Amygdala (tissue), 56 donors: Measurements from ENCODE around the gene CDH1.

Source experiments
- DNase-seq, 56 donors: peaks; one replicate each; lab custom pipeline; 2025; lab: John Stamatoyannopoulos, UW

Gene CDH1

DNA sequence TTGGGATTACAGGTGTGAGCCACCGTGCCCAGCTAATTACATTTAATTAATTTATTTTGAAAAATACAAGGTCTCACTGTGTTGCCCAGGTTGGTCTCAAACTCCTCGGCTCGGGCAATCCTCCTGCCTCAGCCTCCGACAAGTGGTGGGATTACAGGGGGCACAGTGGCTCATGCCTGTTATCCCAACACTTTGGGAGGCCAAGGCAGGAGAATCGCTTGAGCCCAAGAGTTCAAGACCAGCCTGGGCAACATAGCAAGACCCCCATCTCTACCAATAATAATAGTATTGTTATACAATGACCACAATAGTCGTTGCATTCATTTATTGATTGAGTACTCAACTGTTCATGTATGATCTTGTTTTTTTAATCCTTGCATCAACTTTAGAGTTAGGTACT lies 22.0 kb downstream of the CDH1 start:
- DNase-seq = no peak

DNA sequence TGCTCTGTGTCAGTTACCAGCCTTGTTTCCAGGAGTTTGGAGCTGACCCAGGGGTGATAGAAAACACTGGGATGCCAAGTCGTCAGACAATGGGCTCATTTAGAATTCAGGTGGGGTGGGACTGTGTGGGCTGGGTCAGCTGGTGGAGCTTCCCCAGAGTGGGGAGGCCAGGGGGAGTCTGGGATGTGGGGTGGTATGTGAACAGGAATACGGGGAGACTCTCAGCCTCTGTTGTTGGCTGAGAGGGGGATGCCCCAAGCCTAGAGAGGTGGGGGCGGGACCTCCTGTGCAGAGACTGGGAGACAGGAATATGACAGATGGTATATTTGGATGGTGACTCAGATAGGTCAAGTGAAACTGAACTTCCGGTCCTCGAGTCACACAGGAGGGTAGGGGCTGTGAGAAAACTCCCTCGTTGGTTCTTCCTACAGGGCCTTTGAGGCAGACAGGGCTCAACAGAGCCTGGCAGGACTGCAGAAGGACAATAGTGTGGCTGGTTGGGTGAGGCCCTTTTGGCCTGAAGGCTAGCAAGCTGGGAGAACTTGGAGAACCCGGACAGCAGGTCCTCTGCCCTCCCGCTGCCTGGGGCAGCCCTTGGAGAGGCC lies 23.7 kb downstream of the CDH1 start:
- peak in 45 of 56 donors; percentile 13 to 87 (median 52) for DNase-seq

DNA sequence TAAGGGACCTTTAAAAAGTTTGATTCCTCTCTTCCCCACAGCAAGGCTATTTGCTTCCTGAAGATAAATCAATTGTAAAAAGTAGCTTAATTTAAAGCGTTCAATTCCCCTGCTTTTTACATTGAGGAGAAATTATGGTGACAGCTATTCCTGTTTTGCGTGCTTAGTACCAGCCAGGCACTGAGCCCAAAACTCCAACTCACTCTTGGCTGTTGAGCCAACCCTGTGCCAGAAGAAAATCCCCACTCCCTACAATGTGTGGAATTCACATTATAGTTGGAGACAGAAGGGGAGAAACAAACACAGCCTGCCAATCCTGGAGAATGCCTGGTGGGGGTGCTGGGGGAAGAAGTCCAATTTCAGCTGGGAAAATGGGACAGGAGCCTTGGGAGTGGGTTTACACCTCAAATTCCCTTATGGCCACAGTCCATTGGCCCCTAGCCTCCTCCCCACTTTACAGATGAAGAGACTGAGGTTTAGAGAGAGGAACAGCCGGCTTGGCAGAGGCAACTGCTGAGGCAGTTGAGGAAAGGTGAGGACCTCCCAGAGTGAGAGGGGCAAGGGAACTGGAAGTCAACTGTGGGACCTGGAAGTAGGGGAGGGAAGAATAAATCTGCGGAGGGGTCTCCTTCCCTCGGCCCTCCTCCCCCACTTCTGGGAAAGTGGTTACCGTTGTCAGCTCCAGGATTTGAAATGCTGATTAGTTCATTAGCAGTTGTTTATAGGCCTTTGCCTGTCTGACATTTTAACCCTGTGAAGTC lies 26.1 kb downstream of the CDH1 start:
- DNase-seq = peak in 19 of 56 donors; percentile 8 to 66 (median 21)

DNA sequence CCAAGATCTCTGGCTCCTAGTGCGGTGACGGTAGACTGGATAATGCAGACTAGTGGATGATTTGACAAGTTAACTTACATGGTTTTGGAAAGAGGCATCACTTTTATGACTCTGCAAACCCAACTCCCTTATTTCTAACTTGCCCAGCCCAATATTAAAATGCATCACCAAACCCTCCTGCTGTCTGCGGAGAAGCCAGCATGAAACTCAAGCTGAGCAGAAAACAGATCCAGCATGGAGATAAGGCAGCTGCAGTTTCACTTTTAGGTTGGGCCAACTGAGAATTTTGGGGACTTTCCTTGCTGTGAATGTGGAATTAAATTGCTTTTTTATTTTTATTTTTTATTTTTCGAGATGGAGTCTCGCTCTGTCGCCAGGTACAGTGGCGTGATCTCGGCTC lies 27.8 kb downstream of the CDH1 start:
- DNase-seq = peak in 1 of 56 donors; percentile 10

DNA sequence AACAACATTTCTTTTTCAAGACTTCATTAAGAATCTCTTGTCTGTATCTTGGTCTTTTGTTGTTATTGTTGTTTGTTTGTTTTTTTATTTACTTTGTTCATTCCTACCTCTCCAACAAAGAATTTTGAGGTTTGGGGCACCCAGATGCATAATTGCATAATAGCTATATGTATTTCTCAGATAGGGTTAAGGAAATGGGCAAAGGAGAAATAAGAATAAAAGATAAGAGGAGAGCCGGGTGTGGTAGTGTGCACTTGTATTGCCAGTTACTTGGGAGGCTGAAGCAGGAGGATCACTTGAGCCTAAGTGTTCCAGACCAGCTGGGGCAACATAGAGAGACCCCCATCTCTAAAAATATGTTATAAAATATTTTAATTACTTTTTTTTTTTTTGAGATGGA lies 30.5 kb downstream of the CDH1 start:
- DNase-seq = no peak

DNA sequence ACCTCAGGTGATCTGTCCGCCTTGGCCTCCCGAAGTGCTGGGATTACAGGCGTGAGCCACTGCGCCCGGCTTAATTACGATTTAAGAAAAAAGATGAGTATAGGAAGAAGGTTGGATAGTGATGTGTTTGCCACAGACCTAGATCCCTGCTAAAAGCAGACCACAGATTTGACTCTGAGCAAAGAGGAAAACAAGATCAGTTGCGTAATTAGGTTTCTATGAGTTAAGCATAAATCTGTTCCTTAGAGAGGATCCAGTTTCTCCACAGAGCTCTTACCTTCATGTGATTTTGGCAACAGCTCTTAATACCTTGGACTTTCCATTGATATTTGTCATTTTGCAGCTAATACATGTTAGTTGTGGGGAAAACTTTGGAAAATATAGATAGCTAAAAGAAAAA lies 31.1 kb downstream of the CDH1 start:
- no peak for DNase-seq

DNA sequence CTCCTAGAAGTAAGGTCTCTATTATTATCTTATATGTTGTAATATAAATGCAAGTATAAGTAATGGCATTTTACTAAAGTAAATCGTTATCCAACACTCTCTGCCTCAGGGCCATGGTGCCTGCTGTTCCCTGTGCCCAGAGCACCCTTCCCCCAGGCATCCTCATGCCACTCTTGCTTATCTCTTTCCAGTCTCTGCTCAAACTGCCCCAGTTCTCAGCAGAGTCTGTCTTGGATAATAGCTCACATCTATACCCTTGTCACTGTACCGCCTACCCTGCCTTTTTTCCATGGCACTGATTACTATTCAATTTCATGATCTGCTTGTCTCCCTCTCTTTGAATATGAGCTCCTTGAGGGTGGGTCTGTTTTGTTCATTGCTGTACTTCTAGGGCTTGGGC lies 31.7 kb downstream of the CDH1 start:
- DNase-seq = no peak

DNA sequence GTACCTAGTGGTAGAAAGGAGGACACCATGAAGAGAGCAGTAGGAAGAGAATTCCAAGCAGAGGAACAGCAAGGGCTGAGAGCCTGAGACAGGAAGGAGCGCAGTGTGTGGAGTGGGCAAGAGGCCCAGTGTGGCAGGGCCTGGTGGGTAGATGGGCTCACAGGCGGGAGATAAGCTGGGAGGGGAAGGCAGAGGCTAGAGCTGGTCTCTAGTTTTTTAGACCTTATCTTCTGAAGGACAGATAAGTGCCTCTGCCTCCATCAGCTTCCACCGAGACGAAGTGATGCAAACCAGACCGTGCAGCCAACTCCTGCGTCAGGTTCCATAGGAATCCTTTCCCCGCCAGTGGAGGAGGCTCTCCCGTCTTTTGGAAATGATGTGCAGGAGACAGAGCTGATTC lies 33.6 kb downstream of the CDH1 start:
- no peak for DNase-seq

DNA sequence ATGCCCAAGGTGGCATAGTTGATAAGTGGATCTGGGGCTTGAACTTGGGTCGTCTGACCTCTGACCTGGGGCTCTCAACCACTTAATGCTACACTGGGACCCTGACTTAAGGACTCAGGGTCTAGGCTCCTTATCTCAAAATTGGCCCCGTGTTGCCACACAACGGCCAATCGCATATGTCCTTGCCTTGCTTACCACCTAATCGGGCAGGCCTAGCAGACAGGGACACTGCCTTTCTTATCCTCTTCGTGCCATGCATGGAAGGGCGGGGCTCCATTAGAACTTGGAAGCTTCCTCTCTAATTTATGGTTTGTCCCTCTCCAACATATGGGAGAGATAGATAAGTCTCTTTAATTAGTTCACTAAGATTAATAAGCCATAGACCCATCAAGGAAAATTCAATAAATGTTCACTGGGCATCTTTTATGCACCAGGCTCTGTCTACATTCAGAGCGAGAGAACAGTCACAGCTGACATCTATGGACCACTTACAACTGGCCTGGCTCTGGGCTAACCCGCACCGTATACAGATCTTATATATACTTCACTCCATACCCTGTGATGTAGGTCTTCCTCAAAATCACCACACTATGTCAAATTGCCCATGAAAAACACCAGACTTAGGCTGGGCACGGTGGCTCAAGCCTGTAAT lies 35.1 kb downstream of the CDH1 start:
- DNase-seq = no peak

DNA sequence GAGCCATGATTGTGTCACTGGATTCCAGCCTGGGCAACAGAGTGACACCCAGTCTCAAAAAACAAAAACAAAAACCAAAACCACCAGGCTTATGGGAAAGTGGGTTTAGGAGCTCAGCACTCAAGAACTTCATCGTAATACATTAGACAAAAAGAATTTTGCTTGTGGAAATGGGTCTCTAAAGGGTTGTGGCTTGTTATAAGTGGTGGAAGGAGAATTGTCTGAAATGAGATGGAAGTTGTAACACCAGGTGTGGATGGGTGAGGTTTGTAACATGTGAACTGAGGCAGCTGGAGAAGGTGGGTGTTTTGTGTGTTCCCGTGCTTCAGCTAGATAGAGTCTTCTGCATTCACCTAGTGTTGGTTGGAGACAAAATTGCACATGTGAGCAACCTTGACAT lies 35.8 kb downstream of the CDH1 start:
- DNase-seq = no peak

DNA sequence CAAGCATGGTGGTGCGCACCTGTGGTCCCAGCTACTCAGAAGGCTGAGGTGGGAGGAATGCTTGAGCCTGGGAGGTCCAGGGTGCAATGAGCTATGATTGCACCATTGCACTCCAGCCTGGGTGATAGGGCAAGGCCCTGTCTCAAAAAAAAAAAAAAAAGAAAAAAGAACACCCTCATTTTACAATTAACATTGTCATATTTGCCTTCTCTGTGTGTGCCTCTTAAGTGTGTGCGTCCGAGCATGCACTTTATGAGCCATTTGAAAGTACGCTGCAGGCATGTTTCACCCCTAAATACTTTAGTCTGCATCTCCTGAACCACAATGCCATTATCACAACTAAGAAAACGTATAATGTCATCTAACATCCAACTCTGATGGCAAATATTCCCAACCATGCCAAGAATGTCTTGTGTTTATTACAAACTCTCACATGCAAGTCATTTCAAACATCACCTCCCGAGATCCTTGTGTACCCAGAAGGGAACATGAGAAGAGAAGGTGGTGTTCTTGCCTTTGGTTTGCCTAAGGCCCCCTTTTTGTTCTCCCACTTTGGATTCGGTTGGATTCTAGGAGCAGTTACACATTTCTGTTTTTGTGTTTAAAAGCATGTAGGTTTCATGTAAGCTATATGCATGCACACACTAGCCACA lies 38.0 kb downstream of the CDH1 start:
- DNase-seq = no peak

DNA sequence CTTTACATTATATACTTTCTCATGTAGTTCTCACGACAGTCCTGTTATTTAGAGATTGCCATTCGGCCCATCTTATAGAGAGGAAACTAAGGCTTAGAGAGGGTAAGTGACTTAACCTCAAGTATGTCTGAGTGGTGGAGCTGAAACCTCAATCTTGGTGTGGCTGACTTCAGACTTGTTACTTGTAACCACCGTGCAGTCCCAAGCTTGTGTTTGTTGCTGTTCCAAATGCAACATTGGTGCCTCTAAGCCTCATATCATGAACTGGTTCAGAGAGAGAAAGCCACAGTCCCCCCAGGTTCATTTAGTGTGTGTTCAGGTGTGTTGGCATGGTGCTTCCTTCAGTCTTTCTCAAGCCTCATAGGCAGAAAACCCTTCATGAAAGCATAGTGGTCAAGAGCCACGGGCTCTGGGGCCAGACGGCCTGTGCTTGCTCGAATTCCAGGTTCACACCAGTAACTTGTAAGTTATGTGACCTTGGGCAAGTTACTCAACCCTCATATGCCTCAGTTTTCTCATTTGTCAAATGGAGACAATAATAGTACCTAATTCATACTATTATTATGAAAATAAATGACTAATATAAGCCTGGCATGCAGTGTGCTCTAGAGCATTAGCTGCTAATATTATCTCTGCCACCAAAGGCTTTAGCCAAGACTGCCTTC lies 39.9 kb downstream of the CDH1 start:
- no peak for DNase-seq

DNA sequence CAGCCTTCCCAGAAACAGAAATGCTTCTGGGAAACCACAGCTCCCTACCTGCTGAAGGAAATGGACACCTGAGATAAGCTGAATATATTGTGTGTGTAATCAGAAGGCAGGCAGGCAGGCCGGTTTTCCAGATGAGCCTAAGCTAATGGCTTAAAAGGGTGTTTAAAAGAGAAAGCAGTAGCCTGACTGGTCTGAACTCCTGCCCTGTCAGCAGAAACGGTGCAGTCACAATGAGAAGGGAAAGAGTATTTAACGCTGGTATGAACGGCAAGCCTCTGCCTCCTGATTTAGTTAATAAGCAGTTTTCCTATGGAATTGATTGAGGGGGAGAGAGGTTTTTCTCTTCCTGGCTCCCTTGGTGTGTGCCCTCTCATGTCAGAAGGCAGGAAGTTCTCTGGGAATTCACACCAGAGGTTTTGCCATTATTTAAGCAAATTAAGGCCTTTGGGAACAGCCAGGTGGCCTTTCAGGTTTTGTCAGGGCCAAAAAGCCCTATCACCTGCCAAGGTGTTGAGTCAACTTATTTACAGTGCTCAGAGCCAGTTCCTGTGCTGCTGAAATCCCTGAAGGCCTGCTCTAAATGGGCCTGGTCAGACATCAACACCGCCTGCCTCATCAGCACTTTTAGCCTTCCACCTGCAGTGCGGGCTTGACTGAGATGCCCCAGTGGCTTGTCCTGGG lies 41.6 kb downstream of the CDH1 start:
- peak in 3 of 56 donors; percentile 8 to 15 (median 11) for DNase-seq

DNA sequence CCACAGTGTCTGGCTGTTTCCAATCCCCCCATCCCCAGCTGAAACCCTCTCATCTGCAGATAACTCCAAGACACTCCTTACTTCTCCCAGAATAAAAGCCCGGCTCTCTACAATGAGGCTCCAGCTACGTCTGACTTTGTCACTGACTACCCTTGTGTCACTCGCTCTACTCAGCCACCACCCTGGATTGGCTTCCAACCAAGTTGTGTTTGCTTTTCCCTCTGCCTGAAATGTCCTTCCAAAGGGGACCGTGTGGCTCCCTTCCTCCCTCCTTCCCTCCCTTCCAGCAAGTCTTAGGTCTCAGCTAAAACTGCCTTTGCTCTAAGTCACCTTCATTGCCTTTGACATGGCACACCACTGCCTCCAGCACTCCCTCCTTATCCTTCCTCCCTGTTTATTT lies 42.8 kb downstream of the CDH1 start:
- DNase-seq = peak in 1 of 56 donors; percentile 12

DNA sequence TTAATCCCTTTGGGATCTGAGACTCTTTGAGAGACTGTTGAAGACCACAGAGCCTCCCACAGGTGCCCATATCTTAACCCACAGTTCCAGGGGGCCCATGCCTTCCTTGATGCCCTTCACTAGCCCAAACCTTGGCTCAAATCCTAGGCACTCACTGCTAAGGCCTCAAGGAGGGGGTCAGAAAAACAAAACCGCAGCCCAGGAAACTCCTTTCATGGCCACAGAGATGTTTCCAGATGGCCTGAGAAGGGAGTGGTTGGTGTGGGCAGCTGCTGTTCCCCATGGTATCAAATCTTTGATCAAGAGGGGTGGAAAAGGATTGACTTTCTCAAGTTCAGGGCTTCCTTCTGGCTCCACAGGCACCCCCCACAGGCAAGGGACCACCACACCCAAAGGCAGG lies 44.7 kb downstream of the CDH1 start:
- no peak for DNase-seq

DNA sequence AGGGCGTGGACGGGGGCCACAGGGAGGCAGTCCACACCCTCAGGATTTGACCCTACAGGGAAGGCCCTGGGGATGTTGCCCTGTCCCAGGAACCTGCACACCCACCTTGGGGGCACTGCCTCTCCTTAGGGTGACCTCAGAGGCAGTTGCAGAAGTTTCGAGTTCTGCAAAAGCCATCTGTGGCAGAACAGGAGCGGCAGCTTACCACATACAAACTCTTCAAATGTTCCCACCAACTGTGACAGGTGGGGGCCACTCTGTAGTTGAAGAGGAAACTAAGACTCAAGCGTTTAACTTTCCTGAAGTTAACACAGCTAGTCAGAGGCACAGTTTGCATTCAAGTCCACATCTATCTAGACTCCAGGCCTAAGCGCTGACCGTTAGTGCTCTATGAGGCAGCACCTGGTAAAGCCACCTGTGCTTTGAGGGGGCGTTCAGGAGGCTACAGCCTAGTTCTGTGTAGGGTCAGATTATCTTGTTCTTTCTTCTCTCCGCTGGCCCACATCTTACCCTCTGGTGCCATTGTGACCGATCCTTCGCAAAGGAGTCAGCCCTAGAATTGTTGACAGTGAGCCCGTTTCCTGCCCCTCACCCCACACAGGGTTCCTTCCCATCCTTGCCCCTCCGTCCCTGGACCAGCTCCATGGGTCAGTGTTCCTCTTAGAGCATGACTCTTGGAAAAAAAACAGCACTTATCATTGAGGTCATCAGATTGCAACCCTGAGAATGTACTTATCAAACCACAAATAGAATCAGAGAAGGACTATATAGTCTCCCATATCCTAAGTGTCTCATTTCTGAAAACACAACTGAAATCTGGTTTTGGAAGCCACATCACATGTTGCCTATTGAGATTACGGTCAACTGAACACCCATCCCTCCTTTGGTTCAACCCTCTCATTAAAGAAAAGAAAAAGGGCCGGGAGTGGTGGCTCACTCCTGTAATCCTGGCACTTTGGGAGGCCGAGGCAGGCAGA lies 45.4 kb downstream of the CDH1 start:
- no peak for DNase-seq

DNA sequence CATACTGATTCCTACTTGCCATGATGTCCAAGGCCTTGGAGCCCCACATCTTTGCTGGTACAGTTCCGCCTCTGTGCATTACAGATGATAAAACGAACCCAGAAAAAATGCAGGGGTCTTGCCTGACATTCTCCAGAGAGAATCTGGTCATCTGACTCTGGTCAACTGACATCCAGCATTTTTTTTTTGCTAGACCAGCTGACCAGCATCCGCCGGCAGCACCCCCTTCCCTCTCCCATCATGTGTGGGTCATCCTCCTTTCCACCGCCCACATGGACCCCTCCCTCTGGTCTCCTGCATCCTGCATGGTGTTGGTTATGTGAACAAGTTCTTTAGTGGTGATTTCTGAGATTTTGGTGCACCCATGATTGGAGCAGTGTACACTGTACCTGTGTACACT lies 47.1 kb downstream of the CDH1 start:
- peak in 23 of 56 donors; percentile 4 to 65 (median 31) for DNase-seq

DNA sequence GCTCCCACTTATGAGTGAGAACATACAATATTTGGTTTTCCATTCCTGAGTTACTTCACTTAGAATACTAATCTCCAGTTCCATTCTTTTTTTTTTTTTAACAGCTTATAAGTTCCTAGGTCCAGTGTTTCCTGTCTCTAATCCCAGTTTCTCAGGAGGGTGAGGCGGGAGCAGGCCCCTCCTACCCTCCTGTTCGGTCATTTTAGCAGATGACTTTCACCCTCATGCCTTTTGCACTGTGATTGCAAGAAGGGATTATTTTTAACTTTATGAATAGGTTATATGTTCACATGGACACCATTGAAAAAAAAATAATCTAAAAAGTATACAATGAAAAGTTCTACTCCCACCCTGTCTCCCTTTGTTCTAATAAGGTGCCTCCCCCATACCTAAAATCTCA lies 47.6 kb downstream of the CDH1 start:
- no peak for DNase-seq

DNA sequence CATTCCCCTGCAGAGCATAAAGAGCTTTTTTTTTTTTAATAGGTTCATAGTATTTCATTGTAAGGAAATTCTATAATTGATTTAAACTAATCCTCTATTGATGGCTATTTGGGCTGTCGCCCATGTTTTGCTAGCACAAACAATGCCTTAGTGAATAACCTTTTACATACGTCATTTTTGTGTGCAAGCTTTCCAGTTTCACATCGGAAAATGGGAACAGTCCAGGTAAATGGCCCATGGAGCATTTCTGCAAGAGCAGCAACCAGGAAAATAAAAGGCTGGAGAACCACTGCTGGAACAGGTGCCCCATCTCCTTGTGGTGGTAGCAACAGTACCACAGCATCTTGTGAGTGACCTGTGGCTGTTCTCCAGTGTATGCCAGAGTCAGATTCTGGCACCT lies 48.6 kb downstream of the CDH1 start:
- DNase-seq = no peak
